ENCODE measurements around the gene MED29.
A peak's percentile ranks its signal among the peaks of the same experiment; 100 is the strongest.

Gene MED29

DNA sequence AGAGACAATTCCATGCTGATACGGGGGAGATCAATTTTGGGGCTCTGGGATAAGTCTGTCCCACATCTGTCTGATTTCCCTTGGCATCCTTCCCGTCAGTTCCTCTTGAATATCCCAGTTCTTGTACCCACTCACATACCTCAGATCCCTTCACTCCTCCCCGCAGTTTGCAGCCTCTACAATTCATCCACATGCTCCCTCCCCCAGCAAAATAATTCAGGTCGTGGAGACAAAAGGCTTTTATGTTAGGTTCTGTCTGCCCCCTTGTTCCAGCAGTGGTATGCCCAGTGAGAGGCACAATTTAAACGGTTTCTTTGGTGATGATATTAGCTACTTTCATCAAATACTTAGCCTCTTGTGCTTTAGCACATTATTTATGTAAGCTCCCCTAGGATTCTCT, 35.0 kb downstream of the MED29 start:
- Histone ChIP-seq H3K4me1 (ENCODE audit: control insufficient read depth, insufficient read depth, low read length) (peaks cover 16% of the 10 kb centered on the region), H3K4me3 (ENCODE audit: low read length) (no peak overlapping the region), H3K36me3 (ENCODE audit: insufficient read depth, low read length) (peaks cover 41% of the 10 kb centered on the region), H3K4me2 (ENCODE audit: low read length) (no peak overlapping the region), H3K27me3 (ENCODE audit: control insufficient read depth, insufficient read depth, low read length) (no peaks in the 10 kb centered on the region), H3K9ac (ENCODE audit: low read depth, low read length) (no peak overlapping the region), H3K9me3 (replicated peaks; ENCODE audit: low read length) (no peaks in the 10 kb centered on the region)

DNA sequence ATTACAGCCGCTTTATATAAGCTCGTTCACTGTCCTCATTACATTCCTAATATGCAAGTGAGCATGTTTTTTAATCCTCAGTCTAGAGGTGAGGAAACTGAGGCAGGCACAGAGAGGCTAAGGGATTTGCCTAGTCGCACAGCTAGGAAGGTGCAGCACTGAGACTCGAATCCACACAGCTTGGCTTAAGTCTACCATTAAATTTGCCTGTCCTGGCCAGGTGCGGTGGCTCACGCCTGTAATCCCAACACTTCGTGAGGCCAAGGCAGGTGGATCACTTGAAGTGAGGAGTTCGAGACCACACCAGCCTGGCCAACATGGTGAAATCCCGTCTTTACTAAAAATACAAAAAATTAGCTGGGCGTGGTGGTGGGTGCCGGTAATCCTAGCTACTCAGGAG, 36.5 kb downstream of the MED29 start:
- Histone ChIP-seq H3K9me3 (replicated peaks; ENCODE audit: low read length) (no peaks in the 10 kb centered on the region), H3K4me1 (ENCODE audit: control insufficient read depth, insufficient read depth, low read length) (peaks cover 18% of the 10 kb centered on the region), H3K27me3 (ENCODE audit: control insufficient read depth, insufficient read depth, low read length) (no peaks in the 10 kb centered on the region), H3K9ac (ENCODE audit: low read depth, low read length) (peak overlapping the region; percentile 52), H3K36me3 (ENCODE audit: insufficient read depth, low read length) (peaks cover 37% of the 10 kb centered on the region), H3K4me3 (ENCODE audit: low read length) (no peak overlapping the region), H3K4me2 (ENCODE audit: low read length) (no peak overlapping the region)

DNA sequence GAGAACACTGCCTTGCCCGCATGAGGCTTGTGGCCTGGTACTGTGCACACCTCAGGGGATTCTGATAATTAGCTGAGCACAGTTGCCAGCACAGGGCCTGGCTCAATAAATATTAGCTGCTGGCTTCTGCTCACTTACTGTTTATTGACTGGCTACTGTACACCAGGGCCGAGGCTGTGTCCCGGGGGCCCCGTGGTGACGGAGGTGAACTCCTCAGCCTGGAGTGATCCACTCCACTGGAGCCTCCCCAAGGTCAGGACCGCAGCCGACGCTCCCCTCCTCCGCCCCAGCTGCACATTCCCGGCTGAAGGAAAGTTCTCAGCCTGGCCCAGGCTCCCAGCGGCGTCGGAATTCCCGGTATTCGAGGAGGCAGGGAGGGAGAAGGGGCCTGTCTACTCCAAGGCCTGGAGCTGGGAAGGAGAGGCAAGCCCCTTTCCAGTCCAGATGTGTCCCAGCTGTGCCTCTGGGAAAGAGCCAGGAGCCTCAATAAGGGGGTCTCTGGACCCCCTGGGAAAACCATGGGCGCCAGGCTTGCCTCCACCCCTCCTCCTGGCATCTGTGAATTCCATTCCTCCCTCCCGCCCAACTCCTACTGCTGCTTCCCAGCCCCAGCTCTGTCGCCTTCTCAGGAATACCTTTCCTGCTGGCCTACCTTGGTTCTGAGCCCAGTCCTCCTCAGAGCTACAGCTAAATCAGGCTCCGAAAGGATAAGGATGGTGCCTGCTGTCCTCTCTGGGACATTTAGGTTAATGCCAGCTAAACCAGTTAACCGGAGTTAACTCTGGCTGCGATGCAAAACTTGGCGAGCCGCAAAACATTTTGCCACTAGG, 37.3 kb downstream of the MED29 start:
- Histone ChIP-seq H3K4me2 (ENCODE audit: low read length) (peak overlapping the region; percentile 62), H3K4me3 (ENCODE audit: low read length) (peak overlapping the region; percentile 35), H3K27me3 (ENCODE audit: control insufficient read depth, insufficient read depth, low read length) (no peaks in the 10 kb centered on the region), H3K9ac (ENCODE audit: low read depth, low read length) (peak overlapping the region; percentile 52), H3K36me3 (ENCODE audit: insufficient read depth, low read length) (peaks cover 37% of the 10 kb centered on the region), H3K9me3 (replicated peaks; ENCODE audit: low read length) (no peaks in the 10 kb centered on the region), H3K4me1 (ENCODE audit: control insufficient read depth, insufficient read depth, low read length) (peaks cover 19% of the 10 kb centered on the region)

DNA sequence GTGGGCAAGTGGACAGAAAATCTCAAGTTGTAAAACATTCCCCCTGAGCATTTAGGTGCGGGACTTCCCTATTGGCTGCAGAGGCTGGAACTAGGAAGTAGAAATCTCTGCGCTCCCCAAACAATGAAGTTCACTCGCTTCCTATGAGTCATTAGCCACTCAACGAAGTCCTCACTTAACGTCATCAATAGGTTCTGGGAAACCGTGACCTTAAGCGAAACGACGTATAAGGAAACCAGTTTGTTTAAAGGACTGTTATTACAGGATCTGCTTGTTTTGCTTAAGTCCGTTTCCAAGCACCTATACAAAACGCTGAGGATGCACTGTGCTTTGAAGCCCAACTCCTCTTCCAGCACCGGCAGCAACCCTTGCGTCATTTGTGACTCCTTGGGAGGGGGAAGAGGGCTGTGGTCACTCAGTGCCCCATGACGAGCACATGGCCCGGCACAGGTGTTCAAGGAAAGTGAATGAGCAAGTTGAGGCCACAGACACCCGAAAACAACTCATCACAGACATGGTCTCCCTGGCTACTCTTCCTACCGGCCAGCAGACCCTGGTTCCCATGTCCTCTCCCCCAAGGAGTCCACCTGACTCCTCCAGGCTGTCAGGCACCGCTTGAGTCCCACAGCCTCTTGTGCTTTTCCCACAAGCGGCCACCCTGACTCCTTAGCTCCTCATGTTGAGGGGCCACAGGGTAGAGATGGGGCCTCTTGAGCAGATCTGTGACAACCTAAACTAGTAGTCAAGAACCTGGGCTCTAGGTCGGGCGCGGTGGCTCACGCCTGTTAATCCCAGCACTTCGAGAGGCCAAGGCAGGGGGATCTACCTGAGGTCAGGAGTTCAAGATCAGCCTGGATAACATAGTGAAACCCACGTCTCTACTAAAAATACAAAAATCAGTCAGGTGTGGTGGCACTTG, 39.8 kb downstream of the MED29 start:
- Histone ChIP-seq H3K27me3 (ENCODE audit: control insufficient read depth, insufficient read depth, low read length) (no peaks in the 10 kb centered on the region), H3K36me3 (ENCODE audit: insufficient read depth, low read length) (peaks cover 33% of the 10 kb centered on the region), H3K4me2 (ENCODE audit: low read length) (peak overlapping the region; percentile 11), H3K9ac (ENCODE audit: low read depth, low read length) (peak overlapping the region; percentile 41), H3K4me1 (ENCODE audit: control insufficient read depth, insufficient read depth, low read length) (peaks cover 34% of the 10 kb centered on the region), H3K9me3 (replicated peaks; ENCODE audit: low read length) (no peaks in the 10 kb centered on the region), H3K4me3 (ENCODE audit: low read length) (no peak overlapping the region)

- peaks cover 41% of the 10 kb centered on the region for H3K4me1 ChIP-seq (ENCODE audit: control insufficient read depth, insufficient read depth, low read length)
- H3K9me3 ChIP-seq (replicated peaks; ENCODE audit: low read length) = no peaks in the 10 kb centered on the region
- H3K4me2 ChIP-seq (ENCODE audit: low read length) = no peak overlapping the region
Measured at GRCh38 chr19:39432677-39433025, 41.5 kb downstream of the MED29 start.

GRCh38 chr19:39433480-39434079, 42.4 kb downstream of the MED29 start:
- H3K36me3 ChIP-seq (ENCODE audit: insufficient read depth, low read length) = peaks cover 33% of the 10 kb centered on the region
- H3K4me2 ChIP-seq (ENCODE audit: low read length) = peak overlapping the region; percentile 90
- H3K9me3 ChIP-seq (replicated peaks; ENCODE audit: low read length) = no peaks in the 10 kb centered on the region
- H3K4me3 ChIP-seq (ENCODE audit: low read length) = no peak overlapping the region
- peak overlapping the region; percentile 99 for H3K9ac ChIP-seq (ENCODE audit: low read depth, low read length)
- H3K4me1 ChIP-seq (ENCODE audit: control insufficient read depth, insufficient read depth, low read length) = peaks cover 35% of the 10 kb centered on the region
- no peaks in the 10 kb centered on the region for H3K27me3 ChIP-seq (ENCODE audit: control insufficient read depth, insufficient read depth, low read length)

More at GRCh38 chr19:39432677-39433025, 41.5 kb downstream of the MED29 start:
- Histone ChIP-seq H3K27me3 (ENCODE audit: control insufficient read depth, insufficient read depth, low read length) (no peaks in the 10 kb centered on the region), H3K4me3 (ENCODE audit: low read length) (no peak overlapping the region), H3K36me3 (ENCODE audit: insufficient read depth, low read length) (peaks cover 33% of the 10 kb centered on the region), H3K9ac (ENCODE audit: low read depth, low read length) (no peak overlapping the region)

DNA sequence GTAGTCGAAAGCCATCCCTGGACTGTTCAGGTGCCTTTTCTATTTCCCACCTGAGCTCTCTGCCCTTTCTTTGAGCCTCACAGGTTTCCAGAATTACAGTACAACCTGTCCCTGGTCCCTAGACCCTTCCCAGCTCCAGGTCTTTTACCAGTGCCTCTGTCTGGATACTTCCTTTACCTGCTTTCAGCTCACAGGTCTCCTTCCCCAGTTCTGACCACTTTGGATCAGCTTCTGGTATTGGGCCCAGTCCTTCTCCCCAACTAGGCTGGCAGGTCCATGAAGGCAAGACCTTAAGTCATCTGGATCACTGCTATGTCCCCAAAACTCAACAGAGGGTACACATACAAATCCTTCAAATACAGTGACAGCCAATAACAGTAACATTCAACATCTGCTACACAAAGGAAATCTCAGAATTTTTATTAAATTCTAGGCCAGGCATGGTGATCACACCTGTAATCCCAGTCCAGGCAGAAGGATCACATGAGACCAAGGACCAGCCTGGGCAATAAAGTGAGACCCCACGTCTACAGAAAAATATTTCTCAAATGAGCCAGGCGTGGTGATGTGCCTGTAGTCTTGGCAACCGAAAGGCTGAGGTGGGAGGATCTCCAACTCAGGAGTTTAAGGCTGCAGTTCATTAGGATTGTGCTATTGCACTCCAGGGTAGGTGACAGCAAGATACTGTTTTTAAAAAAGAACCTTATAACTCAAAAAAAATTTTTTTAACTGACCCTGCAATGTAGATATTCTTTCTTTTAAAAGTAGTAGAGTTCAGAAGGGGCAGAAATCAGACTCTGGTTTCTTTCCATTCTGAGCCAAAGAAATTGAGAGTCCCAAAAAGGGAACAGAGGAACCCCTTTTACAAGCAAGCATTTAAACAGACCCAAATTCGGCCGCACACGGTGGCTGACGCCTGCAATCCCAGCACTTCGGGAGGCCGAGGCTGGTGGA, 43.2 kb downstream of the MED29 start:
- H3K36me3 ChIP-seq (ENCODE audit: insufficient read depth, low read length) = peaks cover 33% of the 10 kb centered on the region
- no peaks in the 10 kb centered on the region for H3K27me3 ChIP-seq (ENCODE audit: control insufficient read depth, insufficient read depth, low read length)
- H3K9ac ChIP-seq (ENCODE audit: low read depth, low read length) = peak overlapping the region; percentile 99
- H3K4me1 ChIP-seq (ENCODE audit: control insufficient read depth, insufficient read depth, low read length) = peaks cover 29% of the 10 kb centered on the region
- no peaks in the 10 kb centered on the region for H3K9me3 ChIP-seq (replicated peaks; ENCODE audit: low read length)
- H3K4me2 ChIP-seq (ENCODE audit: low read length) = peak overlapping the region; percentile 90
- peak overlapping the region; percentile 90 for H3K4me3 ChIP-seq (ENCODE audit: low read length)

DNA sequence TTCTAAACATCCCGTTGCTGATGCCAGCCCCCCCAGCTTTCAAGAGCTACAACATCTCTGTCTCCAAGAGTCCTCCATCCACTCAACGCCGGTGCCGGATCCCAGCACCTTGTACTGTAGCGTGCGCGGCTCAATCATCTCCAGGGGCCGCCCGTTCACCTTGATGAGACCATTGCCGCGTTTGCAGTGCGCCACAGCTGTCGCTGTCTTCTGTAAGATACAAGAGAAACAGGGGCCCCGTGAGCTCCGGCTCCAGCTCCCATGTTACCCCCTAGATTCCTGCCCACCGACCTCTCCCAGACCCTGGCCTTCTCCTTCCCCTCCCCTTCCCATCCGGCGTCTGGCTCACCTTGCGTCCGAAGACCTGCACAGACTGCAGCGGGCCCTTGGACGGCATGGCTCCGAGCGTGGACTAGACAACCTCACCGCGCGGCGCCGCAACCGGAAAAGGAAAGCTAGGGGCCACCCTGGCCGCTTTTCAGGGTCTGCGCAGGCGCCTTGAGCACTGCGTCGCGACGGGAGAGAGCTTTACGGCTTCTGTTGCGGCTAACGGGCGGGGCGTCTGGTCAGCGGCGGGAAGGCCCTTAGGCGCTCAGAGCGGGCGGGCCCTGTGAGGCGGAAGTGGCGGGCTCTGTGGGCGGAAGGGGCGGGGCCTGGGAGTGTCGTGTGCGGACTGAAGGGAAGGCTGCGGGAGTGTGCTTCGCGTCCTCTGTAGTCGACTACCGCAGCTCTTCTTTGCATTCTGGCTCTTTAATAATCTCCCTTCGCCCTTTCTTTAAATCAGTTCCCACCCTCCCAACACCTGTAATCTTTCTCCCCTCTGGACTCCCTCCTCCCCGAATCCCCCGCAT, 44.5 kb downstream of the MED29 start, which contains the start of gene RPS16:
Gene RPS16, minus strand, starts transcription at position 451 of the 851 bp plus-strand sequence. Its CDS starts 54 bp downstream, at position 397.
- H3K36me3 ChIP-seq (ENCODE audit: insufficient read depth, low read length) = peaks cover 33% of the 10 kb centered on the region
- no peaks in the 10 kb centered on the region for H3K9me3 ChIP-seq (replicated peaks; ENCODE audit: low read length)
- peak within 1 kb of the TSS; percentile 91 for H3K4me2 ChIP-seq (ENCODE audit: low read length)
- H3K9ac ChIP-seq (ENCODE audit: low read depth, low read length) = peak within 1 kb of the TSS; percentile 99
- peaks cover 29% of the 10 kb centered on the region for H3K4me1 ChIP-seq (ENCODE audit: control insufficient read depth, insufficient read depth, low read length)
- H3K4me3 ChIP-seq (ENCODE audit: low read length) = peak within 1 kb of the TSS; percentile 90
- no peaks in the 10 kb centered on the region for H3K27me3 ChIP-seq (ENCODE audit: control insufficient read depth, insufficient read depth, low read length)

DNA sequence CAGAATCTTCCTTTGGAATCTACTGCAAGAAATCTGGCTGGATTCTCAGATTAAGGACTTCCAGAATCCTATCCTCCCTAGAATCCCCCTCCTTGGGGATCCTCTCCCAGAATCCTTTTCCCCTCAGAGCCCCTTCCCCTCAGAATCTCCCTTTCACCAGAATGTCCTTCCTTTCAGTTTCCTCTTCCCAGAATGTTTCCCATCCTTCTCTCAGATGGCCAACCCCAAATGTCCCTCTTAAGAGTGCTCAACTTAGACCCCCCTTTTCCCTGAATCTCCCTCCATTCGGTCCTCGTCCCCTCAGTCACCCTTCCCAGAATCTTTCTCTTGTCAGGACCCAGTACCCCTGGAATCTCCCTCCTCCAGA, 45.2 kb downstream of the MED29 start:
- Histone ChIP-seq H3K36me3 (ENCODE audit: insufficient read depth, low read length) (peaks cover 33% of the 10 kb centered on the region), H3K9me3 (replicated peaks; ENCODE audit: low read length) (no peaks in the 10 kb centered on the region), H3K9ac (ENCODE audit: low read depth, low read length) (peak overlapping the region; percentile 92), H3K27me3 (ENCODE audit: control insufficient read depth, insufficient read depth, low read length) (no peaks in the 10 kb centered on the region), H3K4me3 (ENCODE audit: low read length) (peak overlapping the region; percentile 90), H3K4me1 (ENCODE audit: control insufficient read depth, insufficient read depth, low read length) (peaks cover 24% of the 10 kb centered on the region), H3K4me2 (ENCODE audit: low read length) (peak overlapping the region; percentile 91)
